ENCODE results near the gene XPNPEP2. TPM values are rescaled to one million over a fixed set of nuclear protein-coding genes. Genes with fewer than 3 reads are reported as not detected.

The XPNPEP2 gene
- total and polyA plus RNA-seq, 8 donors: 0.07 to 1.0 (median 0.20) TPM

GRCh38 chrX:129808829-129809796 lies 70.3 kb downstream of the XPNPEP2 start:
- Histone ChIP-seq H3K4me3 (no peak overlapping the region), H3K27ac (no peak overlapping the region), H3K36me3 (peaks cover 0 to 14% (median 3%) of the 10 kb centered on the region in 3 donors), H3K9me3 (no peaks in the 10 kb centered on the region), H3K27me3 (no peaks in the 10 kb centered on the region), H3K4me1 (no peaks in the 10 kb centered on the region)
- WGBS, 2 donors: 81 to 89% methylated on average over 7 of the region's 7 CpGs
- no peak for TF ChIP-seq CTCF (IDR thresholded peaks at IDR 0.05)
- DNase-seq: no peak
- no peak for FAIRE-seq
- no peak for ATAC-seq
- intact Hi-C loops (cut with DNase I): no loop called here

- Histone ChIP-seq H3K27me3 (no peaks in the 10 kb centered on the region), H3K27ac (no peak overlapping the region), H3K9me3 (no peaks in the 10 kb centered on the region), H3K36me3 (peaks cover 0 to 14% (median 0%) of the 10 kb centered on the region in 3 donors), H3K4me1 (no peaks in the 10 kb centered on the region), H3K4me3 (no peak overlapping the region)
- ATAC-seq (no peak), FAIRE-seq (no peak), DNase-seq (no peak)
- intact Hi-C loops (cut with DNase I): no loop called here
- 71 to 93% methylated on average over 6 of the region's 6 CpGs for WGBS, 2 donors
- TF ChIP-seq CTCF (IDR thresholded peaks at IDR 0.05): no peak
Measured at GRCh38 chrX:129813662-129814368, 75.0 kb downstream of the XPNPEP2 start.

GRCh38 chrX:129818123-129818522 lies 79.3 kb downstream of the XPNPEP2 start:
- 82 to 97% methylated on average over 2 of the region's 2 CpGs for WGBS, 2 donors
- Histone ChIP-seq H3K27ac (no peak overlapping the region), H3K4me1 (no peaks in the 10 kb centered on the region), H3K36me3 (peaks cover 0 to 3% (median 0%) of the 10 kb centered on the region in 3 donors), H3K4me3 (no peak overlapping the region), H3K27me3 (no peaks in the 10 kb centered on the region), H3K9me3 (no peaks in the 10 kb centered on the region)
- FAIRE-seq (no peak), ATAC-seq (no peak), DNase-seq (no peak)
- TF ChIP-seq CTCF (IDR thresholded peaks at IDR 0.05): no peak
- intact Hi-C loops (cut with DNase I): no loop called here

Other genes starting within 250 kb of the XPNPEP2 start
- gene SMARCA1, start 215.5 kb upstream of the XPNPEP2 start, total RNA-seq: 10 to 100 TPM in 3 of 6 donors, 1 to 10 TPM in 3; 7.5 to 20.3 (median 11.4) TPM
- gene SMARCA1, start 215.5 kb upstream of the XPNPEP2 start, polyA plus RNA-seq: 10 to 100 TPM in 1 of 2 donors, 1 to 10 TPM in 1; 6.8 to 27.6 TPM
- gene OCRL, start 198.7 kb upstream of the XPNPEP2 start, total RNA-seq: 10 to 100 TPM in 3 of 6 donors, 1 to 10 TPM in 3; 6.9 to 12.9 (median 9.7) TPM
- gene OCRL, start 198.7 kb upstream of the XPNPEP2 start, polyA plus RNA-seq: 10 to 100 TPM in 1 of 2 donors, 1 to 10 TPM in 1; 8.5 to 16.2 TPM
- gene APLN, start 84.0 kb upstream of the XPNPEP2 start, total RNA-seq: under 1 TPM in 5 of 6 donors, not detected in 1; 0.09 to 0.61 (median 0.23) TPM
- under 1 TPM; 0.19 TPM for gene APLN, start 84.0 kb upstream of the XPNPEP2 start, polyA plus RNA-seq
- gene SASH3, start 41.0 kb downstream of the XPNPEP2 start, total RNA-seq: 1 to 10 TPM in 4 of 6 donors, under 1 TPM in 2; 0.31 to 8.5 (median 2.3) TPM
- 1 to 10 TPM; 1.0 to 1.4 TPM for gene SASH3, start 41.0 kb downstream of the XPNPEP2 start, polyA plus RNA-seq
- 10 to 100 TPM; 15.2 to 23.9 (median 17.8) TPM for gene ZDHHC9, start 104.9 kb downstream of the XPNPEP2 start, total RNA-seq
- 1 to 10 TPM; 4.1 to 7.0 TPM for gene ZDHHC9, start 104.9 kb downstream of the XPNPEP2 start, polyA plus RNA-seq
- 10 to 100 TPM in 5 of 6 donors, 1 to 10 TPM in 1; 9.4 to 18.3 (median 12.1) TPM for gene UTP14A, start 167.2 kb downstream of the XPNPEP2 start, total RNA-seq
- 1 to 10 TPM; 9.0 to 9.8 TPM for gene UTP14A, start 167.2 kb downstream of the XPNPEP2 start, polyA plus RNA-seq
- 10 to 100 TPM in 1 of 6 donors, 1 to 10 TPM in 5; 3.5 to 11.1 (median 6.0) TPM for gene BCORL1, start 243.7 kb downstream of the XPNPEP2 start, total RNA-seq
- 1 to 10 TPM; 1.7 to 3.7 TPM for gene BCORL1, start 243.7 kb downstream of the XPNPEP2 start, polyA plus RNA-seq

Measured in pancreas (tissue), 10 donors.